Iris pigment epithelial cell (primary cell): ENCODE results near the gene EXOC4.

Experiments
- DNase-seq: peaks from one replicate; pipeline ENCODE4 v3.0.0-alpha.2; 2011; ENCODE audit warnings: low read depth

Gene EXOC4

GRCh38 chr7:133573554-133574265, 320.8 kb downstream of the EXOC4 start:
- no peak for DNase-seq

GRCh38 chr7:133575726-133576440, 323.0 kb downstream of the EXOC4 start:
- DNase-seq = peak; percentile 35

GRCh38 chr7:133576612-133577168, 323.8 kb downstream of the EXOC4 start:
- no peak for DNase-seq

GRCh38 chr7:133582766-133583523, 330.1 kb downstream of the EXOC4 start:
- peak; percentile 90 for DNase-seq

- DNase-seq = no peak
These were observed 330.8 kb downstream of the EXOC4 start for GRCh38 chr7:133583545-133584171.

GRCh38 chr7:133584956-133585668, 332.2 kb downstream of the EXOC4 start:
- DNase-seq = no peak

- DNase-seq = no peak
These were observed 333.4 kb downstream of the EXOC4 start for GRCh38 chr7:133586253-133586652.

- no peak for DNase-seq
These were observed 335.0 kb downstream of the EXOC4 start for GRCh38 chr7:133587903-133588302.

GRCh38 chr7:133590795-133591194, 337.9 kb downstream of the EXOC4 start:
- no peak for DNase-seq

- no peak for DNase-seq
These were observed 338.9 kb downstream of the EXOC4 start for GRCh38 chr7:133591704-133592340.

- no peak for DNase-seq
These were observed 340.7 kb downstream of the EXOC4 start for GRCh38 chr7:133593561-133593960.

GRCh38 chr7:133601617-133602016, 348.7 kb downstream of the EXOC4 start:
- no peak for DNase-seq

GRCh38 chr7:133602291-133602690, 349.4 kb downstream of the EXOC4 start:
- DNase-seq = peak; percentile 81

GRCh38 chr7:133606991-133607390, 354.1 kb downstream of the EXOC4 start:
- no peak for DNase-seq

- no peak for DNase-seq
These were observed 356.9 kb downstream of the EXOC4 start for GRCh38 chr7:133609806-133610205.

- no peak for DNase-seq
These were observed 359.1 kb downstream of the EXOC4 start for GRCh38 chr7:133611955-133612354.

GRCh38 chr7:133613250-133613790, 360.4 kb downstream of the EXOC4 start:
- DNase-seq = no peak

- no peak for DNase-seq
These were observed 361.4 kb downstream of the EXOC4 start for GRCh38 chr7:133614251-133614650.

GRCh38 chr7:133618970-133619369, 366.1 kb downstream of the EXOC4 start:
- no peak for DNase-seq

- DNase-seq = no peak
These were observed 366.6 kb downstream of the EXOC4 start for GRCh38 chr7:133619491-133619890.

- DNase-seq = no peak
These were observed 370.8 kb downstream of the EXOC4 start for GRCh38 chr7:133623721-133624120.
